NCI-H1417 treated with DMSO at 0.1 percent for 48 hours (cell line): ENCODE results near the gene C2CD2L.
"Not testable (repeated sequence)": the region's sequence is repeated elsewhere in the genome, so short reads cannot be mapped to it uniquely, and the experiment has no call there.

Experiments used
- DNase-seq: peaks from one replicate; lab custom pipeline; 2025; lab: John Stamatoyannopoulos, UW

Gene C2CD2L

GRCh38 chr11:119152043-119152442 lies 44.9 kb downstream of the C2CD2L start:
- DNase-seq, result no peak

- no peak for DNase-seq
Observed at GRCh38 chr11:119152604-119153003, 45.5 kb downstream of the C2CD2L start.

GRCh38 chr11:119153049-119153818 lies 46.1 kb downstream of the C2CD2L start:
- DNase-seq, result no peak

GRCh38 chr11:119154178-119154577 lies 47.0 kb downstream of the C2CD2L start:
- DNase-seq, result no peak

GRCh38 chr11:119155733-119156492 lies 48.8 kb downstream of the C2CD2L start:
- DNase-seq, result no peak

GRCh38 chr11:119156496-119156895 lies 49.4 kb downstream of the C2CD2L start:
- DNase-seq, result no peak

- no peak for DNase-seq
Observed at GRCh38 chr11:119157063-119157462, 49.9 kb downstream of the C2CD2L start.

- DNase-seq, result no peak
Observed at GRCh38 chr11:119158467-119158866, 51.3 kb downstream of the C2CD2L start.

- no peak for DNase-seq
Observed at GRCh38 chr11:119160151-119160550, 53.0 kb downstream of the C2CD2L start.

- DNase-seq, result no peak
Observed at GRCh38 chr11:119161871-119162270, 54.7 kb downstream of the C2CD2L start.

GRCh38 chr11:119166368-119167076 lies 59.4 kb downstream of the C2CD2L start:
- DNase-seq, result no peak

GRCh38 chr11:119167077-119167458 lies 59.9 kb downstream of the C2CD2L start:
- not testable (repeated sequence) for DNase-seq

- DNase-seq, result no peak
Observed at GRCh38 chr11:119167933-119168332, 60.8 kb downstream of the C2CD2L start.
